ENCODE results near the gene BSND. TPM values are rescaled to one million over a fixed set of nuclear protein-coding genes. Genes with fewer than 3 reads are reported as not detected.

Gene BSND
- total RNA-seq, 1 experiment from 2014 or later: 0.42 TPM

DNA sequence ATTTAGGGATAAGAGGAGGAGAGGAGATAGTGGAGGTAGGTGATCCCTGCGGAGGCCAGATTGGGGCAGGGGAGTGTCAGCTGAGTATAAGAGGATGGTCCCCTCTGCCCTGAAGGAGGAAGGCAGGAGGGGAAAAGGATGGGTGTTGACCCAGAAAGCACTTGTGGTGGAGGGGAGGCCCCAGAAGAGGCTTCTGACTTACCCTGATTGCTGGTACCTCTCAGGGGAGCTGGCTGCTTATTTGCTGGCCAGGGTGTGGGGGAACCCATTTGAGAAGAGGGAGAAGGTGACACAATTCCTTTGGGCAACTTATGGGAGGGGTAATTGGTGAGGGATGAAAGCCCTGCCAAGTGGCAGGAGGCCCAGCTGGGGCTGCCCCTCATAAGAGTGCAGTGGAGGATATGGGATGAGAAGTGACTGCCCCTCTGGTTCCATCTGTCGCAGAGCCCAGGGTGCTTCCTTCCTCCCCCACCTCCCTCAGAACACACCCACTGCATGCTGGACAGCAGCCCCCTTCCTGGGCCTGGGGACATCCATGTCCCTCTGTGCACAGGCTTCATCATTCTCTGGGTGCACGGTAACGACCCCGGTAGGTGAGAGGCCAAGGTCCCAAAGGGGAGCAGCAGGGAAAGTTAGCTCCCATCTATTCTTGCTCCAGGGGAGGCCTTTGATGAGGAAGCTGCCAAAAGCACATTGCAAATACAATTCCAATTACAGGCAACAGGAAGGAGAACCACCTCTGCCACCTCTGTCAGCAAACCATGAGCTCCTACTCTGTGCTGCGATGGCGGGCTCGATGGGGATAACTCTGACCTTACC is 39.2 kb downstream of the BSND start (continued):
- TF ChIP-seq, protein P1, sequence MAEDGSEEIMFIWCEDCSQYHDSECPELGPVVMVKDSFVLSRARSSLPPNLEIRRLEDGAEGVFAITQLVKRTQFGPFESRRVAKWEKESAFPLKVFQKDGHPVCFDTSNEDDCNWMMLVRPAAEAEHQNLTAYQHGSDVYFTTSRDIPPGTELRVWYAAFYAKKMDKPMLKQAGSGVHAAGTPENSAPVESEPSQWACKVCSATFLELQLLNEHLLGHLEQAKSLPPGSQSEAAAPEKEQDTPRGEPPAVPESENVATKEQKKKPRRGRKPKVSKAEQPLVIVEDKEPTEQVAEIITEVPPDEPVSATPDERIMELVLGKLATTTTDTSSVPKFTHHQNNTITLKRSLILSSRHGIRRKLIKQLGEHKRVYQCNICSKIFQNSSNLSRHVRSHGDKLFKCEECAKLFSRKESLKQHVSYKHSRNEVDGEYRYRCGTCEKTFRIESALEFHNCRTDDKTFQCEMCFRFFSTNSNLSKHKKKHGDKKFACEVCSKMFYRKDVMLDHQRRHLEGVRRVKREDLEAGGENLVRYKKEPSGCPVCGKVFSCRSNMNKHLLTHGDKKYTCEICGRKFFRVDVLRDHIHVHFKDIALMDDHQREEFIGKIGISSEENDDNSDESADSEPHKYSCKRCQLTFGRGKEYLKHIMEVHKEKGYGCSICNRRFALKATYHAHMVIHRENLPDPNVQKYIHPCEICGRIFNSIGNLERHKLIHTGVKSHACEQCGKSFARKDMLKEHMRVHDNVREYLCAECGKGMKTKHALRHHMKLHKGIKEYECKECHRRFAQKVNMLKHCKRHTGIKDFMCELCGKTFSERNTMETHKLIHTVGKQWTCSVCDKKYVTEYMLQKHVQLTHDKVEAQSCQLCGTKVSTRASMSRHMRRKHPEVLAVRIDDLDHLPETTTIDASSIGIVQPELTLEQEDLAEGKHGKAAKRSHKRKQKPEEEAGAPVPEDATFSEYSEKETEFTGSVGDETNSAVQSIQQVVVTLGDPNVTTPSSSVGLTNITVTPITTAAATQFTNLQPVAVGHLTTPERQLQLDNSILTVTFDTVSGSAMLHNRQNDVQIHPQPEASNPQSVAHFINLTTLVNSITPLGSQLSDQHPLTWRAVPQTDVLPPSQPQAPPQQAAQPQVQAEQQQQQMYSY (CRISPR knock-in tag; IDR thresholded peaks at IDR 0.05): no peak
- TF ChIP-seq CBFB (CRISPR knock-in tag; IDR thresholded peaks at IDR 0.05; ENCODE audit: low read depth): no peak
- TF ChIP-seq FOXJ3 (CRISPR knock-in tag; IDR thresholded peaks at IDR 0.05; ENCODE audit: borderline replicate concordance): no peak
- TF ChIP-seq CREB1 (CRISPR knock-in tag; IDR thresholded peaks at IDR 0.05): no peak
- TF ChIP-seq TP53 (CRISPR knock-in tag; IDR thresholded peaks at IDR 0.05): no peak
- no peak for TF ChIP-seq IRF2 (CRISPR knock-in tag; IDR thresholded peaks at IDR 0.05; ENCODE audit: borderline replicate concordance, low read depth)
- TF ChIP-seq, protein P2, sequence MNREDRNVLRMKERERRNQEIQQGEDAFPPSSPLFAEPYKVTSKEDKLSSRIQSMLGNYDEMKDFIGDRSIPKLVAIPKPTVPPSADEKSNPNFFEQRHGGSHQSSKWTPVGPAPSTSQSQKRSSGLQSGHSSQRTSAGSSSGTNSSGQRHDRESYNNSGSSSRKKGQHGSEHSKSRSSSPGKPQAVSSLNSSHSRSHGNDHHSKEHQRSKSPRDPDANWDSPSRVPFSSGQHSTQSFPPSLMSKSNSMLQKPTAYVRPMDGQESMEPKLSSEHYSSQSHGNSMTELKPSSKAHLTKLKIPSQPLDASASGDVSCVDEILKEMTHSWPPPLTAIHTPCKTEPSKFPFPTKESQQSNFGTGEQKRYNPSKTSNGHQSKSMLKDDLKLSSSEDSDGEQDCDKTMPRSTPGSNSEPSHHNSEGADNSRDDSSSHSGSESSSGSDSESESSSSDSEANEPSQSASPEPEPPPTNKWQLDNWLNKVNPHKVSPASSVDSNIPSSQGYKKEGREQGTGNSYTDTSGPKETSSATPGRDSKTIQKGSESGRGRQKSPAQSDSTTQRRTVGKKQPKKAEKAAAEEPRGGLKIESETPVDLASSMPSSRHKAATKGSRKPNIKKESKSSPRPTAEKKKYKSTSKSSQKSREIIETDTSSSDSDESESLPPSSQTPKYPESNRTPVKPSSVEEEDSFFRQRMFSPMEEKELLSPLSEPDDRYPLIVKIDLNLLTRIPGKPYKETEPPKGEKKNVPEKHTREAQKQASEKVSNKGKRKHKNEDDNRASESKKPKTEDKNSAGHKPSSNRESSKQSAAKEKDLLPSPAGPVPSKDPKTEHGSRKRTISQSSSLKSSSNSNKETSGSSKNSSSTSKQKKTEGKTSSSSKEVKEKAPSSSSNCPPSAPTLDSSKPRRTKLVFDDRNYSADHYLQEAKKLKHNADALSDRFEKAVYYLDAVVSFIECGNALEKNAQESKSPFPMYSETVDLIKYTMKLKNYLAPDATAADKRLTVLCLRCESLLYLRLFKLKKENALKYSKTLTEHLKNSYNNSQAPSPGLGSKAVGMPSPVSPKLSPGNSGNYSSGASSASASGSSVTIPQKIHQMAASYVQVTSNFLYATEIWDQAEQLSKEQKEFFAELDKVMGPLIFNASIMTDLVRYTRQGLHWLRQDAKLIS (CRISPR knock-in tag; IDR thresholded peaks at IDR 0.05; ENCODE audit: borderline replicate concordance): no peak
- TF ChIP-seq, protein P3, sequence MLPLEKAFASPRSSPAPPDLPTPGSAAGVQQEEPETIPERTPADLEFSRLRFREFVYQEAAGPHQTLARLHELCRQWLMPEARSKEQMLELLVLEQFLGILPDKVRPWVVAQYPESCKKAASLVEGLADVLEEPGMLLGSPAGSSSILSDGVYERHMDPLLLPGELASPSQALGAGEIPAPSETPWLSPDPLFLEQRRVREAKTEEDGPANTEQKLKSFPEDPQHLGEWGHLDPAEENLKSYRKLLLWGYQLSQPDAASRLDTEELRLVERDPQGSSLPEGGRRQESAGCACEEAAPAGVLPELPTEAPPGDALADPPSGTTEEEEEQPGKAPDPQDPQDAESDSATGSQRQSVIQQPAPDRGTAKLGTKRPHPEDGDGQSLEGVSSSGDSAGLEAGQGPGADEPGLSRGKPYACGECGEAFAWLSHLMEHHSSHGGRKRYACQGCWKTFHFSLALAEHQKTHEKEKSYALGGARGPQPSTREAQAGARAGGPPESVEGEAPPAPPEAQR (CRISPR knock-in tag; IDR thresholded peaks at IDR 0.05): no peak
- TF ChIP-seq GABPB1 (CRISPR knock-in tag; IDR thresholded peaks at IDR 0.05): no peak
- no peak for TF ChIP-seq GRHL2 (CRISPR knock-in tag; IDR thresholded peaks at IDR 0.05; ENCODE audit: insufficient replicate concordance, severe bottlenecking)

DNA sequence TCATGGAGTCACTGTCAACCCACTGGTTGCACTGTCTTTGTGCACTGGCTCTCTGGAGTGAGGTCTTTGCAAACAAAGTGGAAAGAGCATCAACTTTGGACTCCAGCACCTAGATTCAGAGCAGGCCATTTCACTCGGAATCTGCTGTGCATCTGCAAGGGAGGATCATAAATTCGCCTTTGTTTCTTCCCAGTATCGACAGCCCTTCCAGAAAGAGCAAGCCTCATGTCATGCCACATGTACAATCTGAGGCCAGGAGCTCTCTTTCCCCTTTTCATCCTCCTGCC is 39.8 kb downstream of the BSND start:
- H3K36me3 Mint-ChIP-seq: peaks cover 6% of the 10 kb centered on the region
- no peaks in the 10 kb centered on the region for H3K9me3 Mint-ChIP-seq
- peak overlapping the region; percentile 86; the same call in 1 of the 2 replicates for H3K4me3 Mint-ChIP-seq
- ChIA-PET POLR2A (no interaction called here), CTCF (interaction anchor here (1.1 to 8.7 kb wide), 5 partner anchors 16 to 237 kb away, joined by 3 to 64 read pairs (median 14); partner anchors contain the start of gene TTC22)
- H3K27me3 Mint-ChIP-seq (ENCODE audit: low read depth): peaks cover 52% of the 10 kb centered on the region
- TF ChIP-seq CREB1 (CRISPR knock-in tag; IDR thresholded peaks at IDR 0.05): no peak
- TF ChIP-seq, protein P4, sequence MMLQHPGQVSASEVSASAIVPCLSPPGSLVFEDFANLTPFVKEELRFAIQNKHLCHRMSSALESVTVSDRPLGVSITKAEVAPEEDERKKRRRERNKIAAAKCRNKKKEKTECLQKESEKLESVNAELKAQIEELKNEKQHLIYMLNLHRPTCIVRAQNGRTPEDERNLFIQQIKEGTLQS (CRISPR knock-in tag; conservative IDR thresholded peaks at IDR 0.05): no peak
- TF ChIP-seq GRHL2 (CRISPR knock-in tag; IDR thresholded peaks at IDR 0.05; ENCODE audit: insufficient replicate concordance, severe bottlenecking): no peak
- no peak for TF ChIP-seq ZNF263 (CRISPR knock-in tag; IDR thresholded peaks at IDR 0.05; ENCODE audit: low read depth)
- no peak for TF ChIP-seq SMAD3 (CRISPR knock-in tag; IDR thresholded peaks at IDR 0.05; ENCODE audit: borderline replicate concordance)
- TF ChIP-seq, protein P5, sequence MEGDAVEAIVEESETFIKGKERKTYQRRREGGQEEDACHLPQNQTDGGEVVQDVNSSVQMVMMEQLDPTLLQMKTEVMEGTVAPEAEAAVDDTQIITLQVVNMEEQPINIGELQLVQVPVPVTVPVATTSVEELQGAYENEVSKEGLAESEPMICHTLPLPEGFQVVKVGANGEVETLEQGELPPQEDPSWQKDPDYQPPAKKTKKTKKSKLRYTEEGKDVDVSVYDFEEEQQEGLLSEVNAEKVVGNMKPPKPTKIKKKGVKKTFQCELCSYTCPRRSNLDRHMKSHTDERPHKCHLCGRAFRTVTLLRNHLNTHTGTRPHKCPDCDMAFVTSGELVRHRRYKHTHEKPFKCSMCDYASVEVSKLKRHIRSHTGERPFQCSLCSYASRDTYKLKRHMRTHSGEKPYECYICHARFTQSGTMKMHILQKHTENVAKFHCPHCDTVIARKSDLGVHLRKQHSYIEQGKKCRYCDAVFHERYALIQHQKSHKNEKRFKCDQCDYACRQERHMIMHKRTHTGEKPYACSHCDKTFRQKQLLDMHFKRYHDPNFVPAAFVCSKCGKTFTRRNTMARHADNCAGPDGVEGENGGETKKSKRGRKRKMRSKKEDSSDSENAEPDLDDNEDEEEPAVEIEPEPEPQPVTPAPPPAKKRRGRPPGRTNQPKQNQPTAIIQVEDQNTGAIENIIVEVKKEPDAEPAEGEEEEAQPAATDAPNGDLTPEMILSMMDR (IDR thresholded peaks at IDR 0.05): no peak
- no peak for TF ChIP-seq OVOL2 (CRISPR knock-in tag; IDR thresholded peaks at IDR 0.05; ENCODE audit: borderline replicate concordance)
- no peak for TF ChIP-seq ZNF423 (CRISPR knock-in tag; IDR thresholded peaks at IDR 0.05)
- TF ChIP-seq FOXK1 (CRISPR knock-in tag; IDR thresholded peaks at IDR 0.05): no peak
- no peak for TF ChIP-seq ZNF232 (CRISPR knock-in tag; IDR thresholded peaks at IDR 0.05)
- TF ChIP-seq ZNF396 (CRISPR knock-in tag; IDR thresholded peaks at IDR 0.05; ENCODE audit: borderline replicate concordance): no peak
- no peak for DNase-seq (ENCODE audit: low spot score)
- peaks cover 49% of the 10 kb centered on the region for H3K4me1 Mint-ChIP-seq
- H3K27ac Mint-ChIP-seq: no peak overlapping the region
- ATAC-seq: no peak
